Neural progenitor cell (in vitro differentiated cells): ENCODE data around the gene C11orf71. TPM values are rescaled to one million over a fixed set of nuclear protein-coding genes. Genes with fewer than 3 reads are reported as not detected.

Source experiments
- DNase-seq: peaks from one replicate; pipeline ENCODE4 v3.0.0-alpha.2; 2016; ENCODE audit warnings: low spot score
- H2AFZ ChIP-seq: fragments of 200-600 bp; sonication (generic); replicated peaks from 2 replicates; pipeline ENCODE4 v1.6.1; 2016; ENCODE audit warnings: antibody characterized with exemption
- H3F3A ChIP-seq: fragments of 200-600 bp; sonication (generic); 2 replicates; pipeline ENCODE4 v1.6.1; 2016; ENCODE audit warnings: antibody characterized with exemption, low read depth
- H3K27ac ChIP-seq: fragments of 200-600 bp; sonication (generic); 2 replicates; pipeline ENCODE4 v1.5.1; 2016; ENCODE audit warnings: mild to moderate bottlenecking
- H3K27me3 ChIP-seq: fragments of 200-600 bp; sonication (generic); 2 replicates; pipeline ENCODE4 v1.6.1; 2016; ENCODE audit warnings: mild to moderate bottlenecking, moderate library complexity
- H3K36me3 ChIP-seq: fragments of 200-600 bp; sonication (generic); 2 replicates; pipeline ENCODE4 v1.5.1; 2016
- H3K4me1 ChIP-seq: fragments of 200-600 bp; sonication (generic); 2 replicates; pipeline ENCODE4 v1.6.1; 2016; ENCODE audit warnings: mixed run types
- H3K4me2 ChIP-seq: fragments of 200-600 bp; sonication (generic); 2 replicates; pipeline ENCODE4 v1.6.1; 2016
- H3K4me3 ChIP-seq: fragments of 200-600 bp; sonication (generic); 2 replicates; pipeline ENCODE4 v1.5.1; 2016
- H3K79me2 ChIP-seq: fragments of 200-600 bp; sonication (generic); 2 replicates; pipeline ENCODE4 v1.6.1; 2016; ENCODE audit warnings: low read depth
- H3K9ac ChIP-seq: fragments of 200-600 bp; sonication (generic); 2 replicates; pipeline ENCODE4 v1.6.1; 2016
- H3K9me3 ChIP-seq: fragments of 200-600 bp; sonication (generic); 2 replicates; pipeline ENCODE4 v1.5.1; 2016; ENCODE audit warnings: low read depth
- H4K20me1 ChIP-seq: fragments of 200-600 bp; sonication (generic); 2 replicates; pipeline ENCODE4 v1.6.1; 2016; ENCODE audit warnings: low read depth
- H3K27ac Mint-ChIP-seq: 3 replicates; pipeline ENCODE4 v1.8.0; 2021; ENCODE audit warnings: mixed read lengths
- H3K27me3 Mint-ChIP-seq: 2 replicates; pipeline ENCODE4 v1.8.0; 2022; ENCODE audit warnings: low read depth, mild to moderate bottlenecking, inconsistent platforms, moderate library complexity, mixed read lengths; ENCODE audit not compliant: insufficient read depth
- H3K36me3 Mint-ChIP-seq: 3 replicates; pipeline ENCODE4 v1.8.0; 2021; ENCODE audit warnings: mixed read lengths
- H3K4me1 Mint-ChIP-seq: 3 replicates; pipeline ENCODE4 v1.8.0; 2021; ENCODE audit warnings: mixed read lengths
- H3K4me3 Mint-ChIP-seq: 3 replicates; pipeline ENCODE4 v1.8.0; 2021; ENCODE audit warnings: mild to moderate bottlenecking, moderate library complexity, mixed read lengths
- H3K9me3 Mint-ChIP-seq: 3 replicates; pipeline ENCODE4 v1.8.0; 2020; ENCODE audit warnings: mixed read lengths
- EZH2 ChIP-seq: fragments of 200-600 bp; sonication (generic); IDR thresholded peaks from 2 replicates; pipeline ENCODE4 v1.6.1; 2017; ENCODE audit warnings: antibody characterized with exemption, mild to moderate bottlenecking, moderate library complexity
- EZH2phosphoT487 ChIP-seq: fragments of 200-600 bp; sonication (generic); IDR thresholded peaks from 2 replicates; pipeline ENCODE4 v1.6.1; 2017; ENCODE audit warnings: antibody characterized with exemption
- total RNA-seq: library from RNA; depleted of rRNA; stranded (reverse); fragments of >200 nt; gene quantifications from 2 replicates; pipeline ENCODE4 v1.2.3, GENCODE V29; 2015; ENCODE audit warnings: low replicate concordance
- TF ChIP-seq, protein P1 (sequence below): fragments of 200-600 bp; sonication (generic); IDR thresholded peaks from 2 replicates; pipeline ENCODE4 v1.5.1; 2017; ENCODE audit warnings: antibody characterized with exemption, mild to moderate bottlenecking

Gene C11orf71, protein sequence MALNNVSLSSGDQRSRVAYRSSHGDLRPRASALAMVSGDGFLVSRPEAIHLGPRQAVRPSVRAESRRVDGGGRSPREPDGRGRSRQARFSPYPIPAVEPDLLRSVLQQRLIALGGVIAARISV
- total RNA-seq: 6.6 and 6.8 TPM in 2 replicates

DNA sequence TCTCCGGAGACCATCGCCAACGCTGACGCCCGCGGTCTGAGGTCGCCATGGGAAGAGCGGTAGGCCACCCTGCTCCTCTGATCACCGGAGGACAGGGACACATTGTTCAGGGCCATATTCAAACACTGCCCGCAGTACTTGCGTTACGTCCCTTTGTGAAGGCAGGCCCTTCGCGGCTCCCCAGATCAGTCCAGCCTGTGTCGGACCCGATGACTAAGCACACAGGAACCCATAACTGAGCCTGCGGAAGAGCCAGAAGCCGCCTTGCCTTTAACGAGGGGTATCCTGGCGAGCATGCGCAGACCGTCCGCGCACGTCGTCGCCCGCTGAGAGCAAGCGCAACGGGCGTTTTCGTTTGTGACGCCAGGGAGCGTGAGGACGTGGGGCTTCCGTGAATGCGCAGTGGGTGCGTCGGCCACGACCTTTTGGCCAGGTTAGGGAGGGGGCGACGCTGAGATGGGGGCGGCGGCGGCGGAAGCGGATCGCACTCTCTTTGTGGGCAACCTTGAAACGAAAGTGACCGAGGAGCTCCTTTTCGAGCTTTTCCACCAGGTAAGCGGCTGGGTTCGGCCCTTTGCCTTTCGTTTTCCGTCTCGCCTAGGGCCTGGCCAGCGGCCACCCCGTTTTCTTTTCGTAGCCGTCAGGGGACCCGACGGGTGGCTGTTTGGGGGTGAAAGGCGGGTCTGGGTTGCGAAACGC, at the start of gene C11orf71, which contains the start of gene RBM7:
Gene C11orf71, minus strand, starts transcription at position 296 of the 699 bp plus-strand sequence. Its CDS starts 180 bp downstream, at position 116.
Gene RBM7, plus strand, starts transcription at position 451 of the 699 bp plus-strand sequence. Its CDS starts 6 bp downstream, at position 457.
- no peaks in the 10 kb centered on the region for H3K9me3 Mint-ChIP-seq
- H2AFZ ChIP-seq: peak within 1 kb of the TSS; percentile 40
- peaks cover 14% of the 10 kb centered on the region for H3K4me1 ChIP-seq
- peaks cover 20% of the 10 kb centered on the region for H3K4me1 Mint-ChIP-seq
- H3K27ac ChIP-seq: peak within 1 kb of the TSS; percentile 83
- peak within 1 kb of the TSS; percentile 62 for H3K9ac ChIP-seq
- H3K4me3 Mint-ChIP-seq: peak within 1 kb of the TSS; percentile 94
- H3K27me3 ChIP-seq: no peaks in the 10 kb centered on the region
- peak; percentile 95 for DNase-seq
- peak within 1 kb of the TSS; percentile 97 for H3K4me2 ChIP-seq
- no peaks in the 10 kb centered on the region for H3K27me3 Mint-ChIP-seq
- no peaks in the 10 kb centered on the region for H3K36me3 ChIP-seq
- peak within 1 kb of the TSS; percentile 74 for H3K4me3 ChIP-seq
- peaks cover 12% of the 10 kb centered on the region for H3K36me3 Mint-ChIP-seq
- peak within 1 kb of the TSS; percentile 93 for H3K27ac Mint-ChIP-seq
- peaks cover 8% of the 10 kb centered on the region for H4K20me1 ChIP-seq
- no peaks in the 10 kb centered on the region for H3K9me3 ChIP-seq
- peaks cover 65% of the 10 kb centered on the region for H3K79me2 ChIP-seq
- TF ChIP-seq, protein P1, sequence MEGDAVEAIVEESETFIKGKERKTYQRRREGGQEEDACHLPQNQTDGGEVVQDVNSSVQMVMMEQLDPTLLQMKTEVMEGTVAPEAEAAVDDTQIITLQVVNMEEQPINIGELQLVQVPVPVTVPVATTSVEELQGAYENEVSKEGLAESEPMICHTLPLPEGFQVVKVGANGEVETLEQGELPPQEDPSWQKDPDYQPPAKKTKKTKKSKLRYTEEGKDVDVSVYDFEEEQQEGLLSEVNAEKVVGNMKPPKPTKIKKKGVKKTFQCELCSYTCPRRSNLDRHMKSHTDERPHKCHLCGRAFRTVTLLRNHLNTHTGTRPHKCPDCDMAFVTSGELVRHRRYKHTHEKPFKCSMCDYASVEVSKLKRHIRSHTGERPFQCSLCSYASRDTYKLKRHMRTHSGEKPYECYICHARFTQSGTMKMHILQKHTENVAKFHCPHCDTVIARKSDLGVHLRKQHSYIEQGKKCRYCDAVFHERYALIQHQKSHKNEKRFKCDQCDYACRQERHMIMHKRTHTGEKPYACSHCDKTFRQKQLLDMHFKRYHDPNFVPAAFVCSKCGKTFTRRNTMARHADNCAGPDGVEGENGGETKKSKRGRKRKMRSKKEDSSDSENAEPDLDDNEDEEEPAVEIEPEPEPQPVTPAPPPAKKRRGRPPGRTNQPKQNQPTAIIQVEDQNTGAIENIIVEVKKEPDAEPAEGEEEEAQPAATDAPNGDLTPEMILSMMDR: no peak
- TF ChIP-seq EZH2 (peak; percentile 26), EZH2phosphoT487 (no peak)
- peaks cover 17% of the 10 kb centered on the region for H3F3A ChIP-seq

DNA sequence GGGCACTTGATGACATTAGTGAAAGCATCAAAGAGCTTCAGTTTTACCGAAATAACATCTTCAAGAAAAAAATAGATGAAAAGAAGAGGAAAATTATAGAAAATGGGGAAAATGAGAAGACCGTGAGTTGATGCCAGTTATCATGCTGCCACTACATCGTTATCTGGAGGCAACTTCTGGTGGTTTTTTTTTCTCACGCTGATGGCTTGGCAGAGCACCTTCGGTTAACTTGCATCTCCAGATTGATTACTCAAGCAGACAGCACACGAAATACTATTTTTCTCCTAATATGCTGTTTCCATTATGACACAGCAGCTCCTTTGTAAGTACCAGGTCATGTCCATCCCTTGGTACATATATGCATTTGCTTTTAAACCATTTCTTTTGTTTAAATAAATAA, 49.5 kb upstream of the C11orf71 start:
- TF ChIP-seq EZH2: no peak
- TF ChIP-seq, protein P1: no peak
- no peaks in the 10 kb centered on the region for H3K36me3 ChIP-seq
- no peaks in the 10 kb centered on the region for H3K9me3 Mint-ChIP-seq
- H3K9ac ChIP-seq: no peak overlapping the region
- no peaks in the 10 kb centered on the region for H3K9me3 ChIP-seq
- H3K27me3 Mint-ChIP-seq: no peaks in the 10 kb centered on the region
- H3K27ac Mint-ChIP-seq: no peak overlapping the region
- no peaks in the 10 kb centered on the region for H4K20me1 ChIP-seq
- H3K36me3 Mint-ChIP-seq: peaks cover 14% of the 10 kb centered on the region
- no peaks in the 10 kb centered on the region for H3K4me1 Mint-ChIP-seq
- H2AFZ ChIP-seq: no peak overlapping the region
- H3K4me3 Mint-ChIP-seq: no peak overlapping the region
- H3K79me2 ChIP-seq: peaks cover 9% of the 10 kb centered on the region
- no peak overlapping the region for H3K4me3 ChIP-seq
- no peak overlapping the region for H3K27ac ChIP-seq
- no peaks in the 10 kb centered on the region for H3K27me3 ChIP-seq
- no peaks in the 10 kb centered on the region for H3K4me1 ChIP-seq
- H3K4me2 ChIP-seq: no peak overlapping the region
- no peak for DNase-seq
- no peaks in the 10 kb centered on the region for H3F3A ChIP-seq

DNA sequence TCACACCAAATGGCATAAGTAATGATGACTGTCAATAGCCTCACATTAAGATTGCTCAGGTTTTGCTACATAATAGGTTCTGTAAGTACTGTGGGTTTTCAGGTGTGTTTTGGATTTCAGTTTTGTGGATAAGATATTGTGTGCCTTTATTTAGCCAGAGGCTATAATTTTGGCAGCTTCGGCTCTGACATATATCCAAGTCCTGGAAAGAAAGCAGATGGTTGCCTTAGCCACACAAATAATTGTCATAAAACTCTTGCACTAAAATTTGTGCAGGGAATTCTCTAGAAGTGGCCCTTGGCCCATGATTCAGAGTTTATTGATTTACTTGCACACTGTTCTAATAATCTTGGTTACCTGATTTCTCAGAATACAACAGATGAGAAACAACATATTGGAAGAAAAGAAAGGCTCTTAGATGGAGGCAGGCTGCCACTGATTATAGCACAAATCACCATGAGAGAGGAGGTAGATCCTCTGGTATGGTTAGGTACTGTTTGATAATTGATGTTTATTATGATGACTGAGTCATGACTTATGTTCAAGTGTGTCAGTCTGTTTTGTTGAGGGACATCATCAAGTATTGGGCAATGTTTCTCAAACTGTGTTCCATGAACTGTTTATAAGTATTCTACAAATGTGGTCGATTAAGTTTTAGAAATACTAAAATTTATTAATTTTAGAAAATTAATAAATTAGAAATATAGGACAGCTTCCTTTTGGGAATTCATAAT, 48.6 kb upstream of the C11orf71 start:
- Histone ChIP-seq H3K9me3 (no peaks in the 10 kb centered on the region), H2AFZ (no peak overlapping the region), H3K27me3 (no peaks in the 10 kb centered on the region), H3K27ac (no peak overlapping the region), H4K20me1 (no peaks in the 10 kb centered on the region), H3K36me3 (no peaks in the 10 kb centered on the region), H3F3A (no peaks in the 10 kb centered on the region), H3K4me2 (no peak overlapping the region), H3K79me2 (peaks cover 15% of the 10 kb centered on the region), H3K4me3 (no peak overlapping the region), H3K9ac (no peak overlapping the region), H3K4me1 (no peaks in the 10 kb centered on the region)
- H3K36me3 Mint-ChIP-seq: peaks cover 16% of the 10 kb centered on the region
- TF ChIP-seq EZH2phosphoT487 (no peak), EZH2 (no peak)
- TF ChIP-seq, protein P1: no peak
- no peaks in the 10 kb centered on the region for H3K27me3 Mint-ChIP-seq
- no peak overlapping the region for H3K27ac Mint-ChIP-seq
- no peak for DNase-seq
- no peaks in the 10 kb centered on the region for H3K9me3 Mint-ChIP-seq
- no peaks in the 10 kb centered on the region for H3K4me1 Mint-ChIP-seq
- H3K4me3 Mint-ChIP-seq: no peak overlapping the region
